ENCODE results near the gene TSHR.

The TSHR gene

DNA sequence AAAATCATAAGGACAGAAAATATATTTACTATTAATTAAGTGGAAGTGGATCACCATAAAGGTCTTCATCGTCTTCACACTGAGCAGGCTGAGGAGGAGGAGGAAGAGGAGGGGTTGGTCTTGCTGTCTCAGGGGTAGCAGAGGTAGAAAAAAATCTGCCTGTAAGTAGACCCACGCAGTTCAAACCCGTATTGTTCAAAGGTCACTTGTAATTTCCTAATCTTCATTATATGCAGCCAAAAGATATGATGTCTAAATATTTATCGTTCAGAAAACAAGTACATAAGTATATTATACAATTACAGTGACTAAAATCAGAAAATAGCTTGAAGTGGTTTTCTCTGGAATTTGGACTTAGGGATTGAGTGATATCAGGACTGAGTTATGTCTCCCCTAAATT lies 193.2 kb downstream of the TSHR start:
- no peaks in the 10 kb centered on the region for H3K36me3 ChIP-seq (ENCODE audit: insufficient read depth, low read length)
- DNase-seq (ENCODE audit: low read depth, low spot score), result no peak
- H3K9me3 ChIP-seq (ENCODE audit: low read depth, low read length), result no peaks in the 10 kb centered on the region
- H3K27ac ChIP-seq, result no peak overlapping the region
- no peak overlapping the region for H3K4me3 ChIP-seq
- no peak for TF ChIP-seq FOXP2 (optimal IDR thresholded peaks at IDR 0.05; ENCODE audit: control extremely low read depth, extremely low read length, insufficient read depth)
- TF ChIP-seq POLR2AphosphoS5 (IDR thresholded peaks at IDR 0.05; ENCODE audit: borderline replicate concordance, low read depth, low read length), result no peak
- no peak overlapping the region for H3K9ac ChIP-seq (ENCODE audit: insufficient read length)

- TF ChIP-seq FOXP2 (optimal IDR thresholded peaks at IDR 0.05; ENCODE audit: control extremely low read depth, extremely low read length, insufficient read depth) (no peak), POLR2AphosphoS5 (IDR thresholded peaks at IDR 0.05; ENCODE audit: borderline replicate concordance, low read depth, low read length) (no peak), EZH2 (IDR thresholded peaks at IDR 0.05) (no peak)
- H3K9me3 ChIP-seq (ENCODE audit: low read depth, low read length), result no peaks in the 10 kb centered on the region
These were observed 197.8 kb downstream of the TSHR start for GRCh38 chr14:81153187-81153586.

GRCh38 chr14:81157431-81157830 lies 202.0 kb downstream of the TSHR start:
- DNase-seq (ENCODE audit: low read depth, low spot score), result no peak
- no peaks in the 10 kb centered on the region for H3K9me3 ChIP-seq (ENCODE audit: low read depth, low read length)
- TF ChIP-seq FOXP2 (optimal IDR thresholded peaks at IDR 0.05; ENCODE audit: control extremely low read depth, extremely low read length, insufficient read depth) (no peak), POLR2AphosphoS5 (IDR thresholded peaks at IDR 0.05; ENCODE audit: borderline replicate concordance, low read depth, low read length) (no peak), EZH2 (IDR thresholded peaks at IDR 0.05) (no peak)
- no peaks in the 10 kb centered on the region for H3K36me3 ChIP-seq (ENCODE audit: insufficient read depth, low read length)
- H3K4me3 ChIP-seq, result no peak overlapping the region
- H3K9ac ChIP-seq (ENCODE audit: insufficient read length), result no peak overlapping the region
- H3K27ac ChIP-seq, result no peak overlapping the region

More at GRCh38 chr14:81153187-81153586, 197.8 kb downstream of the TSHR start:
- H3K9ac ChIP-seq (ENCODE audit: insufficient read length), result no peak overlapping the region
- H3K4me3 ChIP-seq, result no peak overlapping the region
- no peaks in the 10 kb centered on the region for H3K36me3 ChIP-seq (ENCODE audit: insufficient read depth, low read length)
- no peak overlapping the region for H3K27ac ChIP-seq
- no peak for DNase-seq (ENCODE audit: low read depth, low spot score)

- TF ChIP-seq POLR2AphosphoS5 (IDR thresholded peaks at IDR 0.05; ENCODE audit: borderline replicate concordance, low read depth, low read length) (no peak), FOXP2 (optimal IDR thresholded peaks at IDR 0.05; ENCODE audit: control extremely low read depth, extremely low read length, insufficient read depth) (no peak), EZH2 (IDR thresholded peaks at IDR 0.05) (no peak)
- no peaks in the 10 kb centered on the region for H3K36me3 ChIP-seq (ENCODE audit: insufficient read depth, low read length)
- H3K9ac ChIP-seq (ENCODE audit: insufficient read length), result no peak overlapping the region
- no peak overlapping the region for H3K27ac ChIP-seq
- H3K9me3 ChIP-seq (ENCODE audit: low read depth, low read length), result no peaks in the 10 kb centered on the region
- DNase-seq (ENCODE audit: low read depth, low spot score), result no peak
- H3K4me3 ChIP-seq, result no peak overlapping the region
These were observed 205.7 kb downstream of the TSHR start for GRCh38 chr14:81161088-81161487.

GRCh38 chr14:81161749-81162148 lies 206.3 kb downstream of the TSHR start:
- H3K4me3 ChIP-seq, result no peak overlapping the region
- no peak overlapping the region for H3K27ac ChIP-seq
- no peak for TF ChIP-seq EZH2 (IDR thresholded peaks at IDR 0.05)
- TF ChIP-seq FOXP2 (optimal IDR thresholded peaks at IDR 0.05; ENCODE audit: control extremely low read depth, extremely low read length, insufficient read depth), result no peak
- no peak for TF ChIP-seq POLR2AphosphoS5 (IDR thresholded peaks at IDR 0.05; ENCODE audit: borderline replicate concordance, low read depth, low read length)
- no peak overlapping the region for H3K9ac ChIP-seq (ENCODE audit: insufficient read length)
- H3K9me3 ChIP-seq (ENCODE audit: low read depth, low read length), result no peaks in the 10 kb centered on the region
- H3K36me3 ChIP-seq (ENCODE audit: insufficient read depth, low read length), result no peaks in the 10 kb centered on the region
- no peak for DNase-seq (ENCODE audit: low read depth, low spot score)

DNA sequence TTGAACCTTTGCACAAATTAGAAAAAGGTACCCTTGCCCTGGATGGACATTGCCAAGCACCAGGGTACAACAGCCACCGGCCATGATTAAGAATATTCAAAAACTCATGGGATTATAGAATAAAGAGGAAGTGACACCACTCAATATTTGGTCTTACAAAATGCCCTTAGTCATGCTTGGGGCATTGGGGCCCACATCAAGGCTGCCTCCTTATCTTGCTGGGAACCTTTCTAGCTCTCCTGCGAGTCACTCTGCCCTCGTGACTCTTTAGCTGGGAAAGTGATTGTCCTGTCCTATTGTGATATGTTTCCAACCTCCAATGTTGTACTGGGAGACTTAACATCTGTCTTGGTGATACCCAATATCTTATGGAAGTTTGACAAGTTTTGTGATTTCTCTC lies 207.5 kb downstream of the TSHR start:
- DNase-seq (ENCODE audit: low read depth, low spot score), result no peak
- no peak for TF ChIP-seq FOXP2 (optimal IDR thresholded peaks at IDR 0.05; ENCODE audit: control extremely low read depth, extremely low read length, insufficient read depth)
- no peak for TF ChIP-seq EZH2 (IDR thresholded peaks at IDR 0.05)
- TF ChIP-seq POLR2AphosphoS5 (IDR thresholded peaks at IDR 0.05; ENCODE audit: borderline replicate concordance, low read depth, low read length), result no peak
- Histone ChIP-seq H3K27ac (no peak overlapping the region), H3K9me3 (ENCODE audit: low read depth, low read length) (no peaks in the 10 kb centered on the region), H3K36me3 (ENCODE audit: insufficient read depth, low read length) (no peaks in the 10 kb centered on the region), H3K4me3 (no peak overlapping the region), H3K9ac (ENCODE audit: insufficient read length) (no peak overlapping the region)

DNA sequence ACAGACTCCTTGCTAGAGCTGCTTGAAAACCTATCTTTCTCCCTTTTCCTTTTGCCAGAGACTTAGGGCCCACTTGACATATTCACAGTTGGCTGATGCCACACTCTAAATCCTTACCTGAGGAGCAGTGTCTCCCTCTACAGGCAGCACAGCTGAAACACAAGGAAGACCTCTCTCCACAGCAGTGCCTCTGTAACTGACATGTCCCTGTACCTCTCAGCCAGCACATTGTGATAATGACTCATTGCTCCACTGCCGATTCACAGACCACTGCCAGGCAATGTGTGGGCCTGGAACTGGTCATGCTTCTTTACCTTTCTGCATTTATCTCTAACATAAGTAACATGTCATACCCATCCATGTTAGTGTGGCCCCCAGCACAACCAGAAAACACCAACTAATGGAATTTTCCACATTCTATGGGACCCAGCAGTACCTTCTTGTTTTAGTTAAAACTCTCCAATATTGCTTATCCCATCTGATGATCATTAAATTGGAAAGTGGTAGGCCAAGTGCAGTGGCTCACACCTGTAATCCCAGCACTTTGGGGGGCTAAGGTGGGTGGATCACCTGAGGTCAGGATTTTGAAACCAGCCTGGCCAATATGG lies 208.8 kb downstream of the TSHR start:
- no peaks in the 10 kb centered on the region for H3K9me3 ChIP-seq (ENCODE audit: low read depth, low read length)
- peak; percentile 37 for DNase-seq (ENCODE audit: low read depth, low spot score)
- no peak for TF ChIP-seq FOXP2 (optimal IDR thresholded peaks at IDR 0.05; ENCODE audit: control extremely low read depth, extremely low read length, insufficient read depth)
- TF ChIP-seq POLR2AphosphoS5 (IDR thresholded peaks at IDR 0.05; ENCODE audit: borderline replicate concordance, low read depth, low read length), result no peak
- TF ChIP-seq EZH2 (IDR thresholded peaks at IDR 0.05), result no peak
- no peak overlapping the region for H3K9ac ChIP-seq (ENCODE audit: insufficient read length)
- no peak overlapping the region for H3K4me3 ChIP-seq
- no peaks in the 10 kb centered on the region for H3K36me3 ChIP-seq (ENCODE audit: insufficient read depth, low read length)
- no peak overlapping the region for H3K27ac ChIP-seq

GRCh38 chr14:81165188-81165587 lies 209.8 kb downstream of the TSHR start:
- TF ChIP-seq POLR2AphosphoS5 (IDR thresholded peaks at IDR 0.05; ENCODE audit: borderline replicate concordance, low read depth, low read length) (no peak), EZH2 (IDR thresholded peaks at IDR 0.05) (no peak), FOXP2 (optimal IDR thresholded peaks at IDR 0.05; ENCODE audit: control extremely low read depth, extremely low read length, insufficient read depth) (no peak)
- DNase-seq (ENCODE audit: low read depth, low spot score), result no peak
- Histone ChIP-seq H3K9ac (ENCODE audit: insufficient read length) (no peak overlapping the region), H3K4me3 (no peak overlapping the region), H3K27ac (no peak overlapping the region), H3K9me3 (ENCODE audit: low read depth, low read length) (no peaks in the 10 kb centered on the region), H3K36me3 (ENCODE audit: insufficient read depth, low read length) (no peaks in the 10 kb centered on the region)

DNA sequence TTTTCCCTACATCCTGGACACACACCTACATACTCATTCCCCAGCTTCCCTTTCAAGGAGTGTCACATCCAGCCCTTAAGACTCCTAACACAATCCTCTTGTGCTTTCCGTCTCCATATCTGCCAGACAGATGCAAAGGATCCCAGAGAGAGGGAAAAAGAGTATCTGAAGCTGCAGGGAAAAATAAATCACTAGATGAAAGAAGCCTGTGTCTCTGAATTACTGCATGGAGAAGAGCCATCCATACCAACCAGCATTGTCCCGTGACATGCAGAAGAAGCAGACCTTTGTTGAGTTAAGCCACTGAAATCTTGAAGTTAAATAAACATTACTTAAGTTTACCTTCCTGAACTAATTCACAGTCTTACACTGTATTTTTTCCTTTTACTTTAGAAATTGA lies 210.7 kb downstream of the TSHR start:
- no peak overlapping the region for H3K27ac ChIP-seq
- DNase-seq (ENCODE audit: low read depth, low spot score), result no peak
- TF ChIP-seq FOXP2 (optimal IDR thresholded peaks at IDR 0.05; ENCODE audit: control extremely low read depth, extremely low read length, insufficient read depth), result no peak
- TF ChIP-seq EZH2 (IDR thresholded peaks at IDR 0.05), result no peak
- no peak for TF ChIP-seq POLR2AphosphoS5 (IDR thresholded peaks at IDR 0.05; ENCODE audit: borderline replicate concordance, low read depth, low read length)
- no peak overlapping the region for H3K4me3 ChIP-seq
- no peaks in the 10 kb centered on the region for H3K9me3 ChIP-seq (ENCODE audit: low read depth, low read length)
- H3K36me3 ChIP-seq (ENCODE audit: insufficient read depth, low read length), result no peaks in the 10 kb centered on the region
- no peak overlapping the region for H3K9ac ChIP-seq (ENCODE audit: insufficient read length)

All from SK-N-MC (cell line).